WTC11 (cell line): ENCODE measurements around the gene PDSS2. TPM values are rescaled to one million over a fixed set of nuclear protein-coding genes. Genes with fewer than 3 reads are reported as not detected.
"Not testable (repeated sequence)": the region's sequence is repeated elsewhere in the genome, so short reads cannot be mapped to it uniquely, and the experiment has no call there.

Experiments used
- ATAC-seq: fragments of 200-7000 bp; cut with Tn5 transposase; 2 replicates; pipeline ENCODE4 v1.10.0; 2021; ENCODE audit warnings: mild to moderate bottlenecking, moderate library complexity
- CTCF ChIA-PET: fragments of 300-600 bp; sonication (Branson Sonifier 250); formaldehyde crosslinking; loops from one replicate; lab custom pipeline; 2021; ENCODE audit warnings: antibody characterized with exemption; lab: Charles Lee
- POLR2A ChIA-PET: fragments of 350-600 bp; sonication (Branson Sonifier 250); formaldehyde crosslinking; loops from one replicate; lab custom pipeline; 2021; ENCODE audit warnings: antibody characterized with exemption; lab: Charles Lee
- DNase-seq: peaks from one replicate; pipeline ENCODE4 v3.0.0; 2021; ENCODE audit warnings: low spot score
- H3K27ac Mint-ChIP-seq: 2 replicates; pipeline ENCODE4 v1.8.0; 2021; ENCODE audit warnings: mixed read lengths
- H3K27me3 Mint-ChIP-seq: 2 replicates; pipeline ENCODE4 v1.8.0; 2021; ENCODE audit warnings: low read depth, mild to moderate bottlenecking, moderate library complexity, mixed read lengths
- H3K36me3 Mint-ChIP-seq: 2 replicates; pipeline ENCODE4 v1.8.0; 2021; ENCODE audit warnings: mixed read lengths
- H3K4me1 Mint-ChIP-seq: 2 replicates; pipeline ENCODE4 v1.8.0; 2022; ENCODE audit warnings: mixed read lengths
- H3K4me3 Mint-ChIP-seq: 2 replicates; pipeline ENCODE4 v1.8.0; 2021; ENCODE audit warnings: mild to moderate bottlenecking, moderate library complexity, mixed read lengths
- H3K9me3 Mint-ChIP-seq: 2 replicates; pipeline ENCODE4 v1.8.0; 2021; ENCODE audit warnings: mixed read lengths
- ATF2 ChIP-seq: sonication (generic); formaldehyde crosslinking; IDR thresholded peaks from 2 replicates; pipeline ENCODE4 v1.8.1; 2022; ENCODE audit warnings: low read depth, missing genetic modification reagents, borderline replicate concordance
- ATF3 ChIP-seq: sonication (generic); formaldehyde crosslinking; conservative IDR thresholded peaks from 2 replicates; pipeline ENCODE4 v1.8.1; 2022; ENCODE audit warnings: mild to moderate bottlenecking, missing genetic modification reagents
- ERG ChIP-seq: fragments of 250-450 bp; sonication (Bioruptor Pico); IDR thresholded peaks from 2 replicates; pipeline ENCODE4 v1.8.0; 2021; ENCODE audit warnings: mild to moderate bottlenecking
- FOXJ3 ChIP-seq: sonication (generic); formaldehyde crosslinking; IDR thresholded peaks from 2 replicates; pipeline ENCODE4 v1.9.0; 2021; ENCODE audit warnings: missing genetic modification reagents, mild to moderate bottlenecking, borderline replicate concordance
- FOXK1 ChIP-seq: sonication (generic); formaldehyde crosslinking; IDR thresholded peaks from 2 replicates; pipeline ENCODE4 v1.8.0; 2022; ENCODE audit warnings: mild to moderate bottlenecking, moderate library complexity, missing genetic modification reagents
- FOXP4 ChIP-seq: sonication (generic); formaldehyde crosslinking; IDR thresholded peaks from 2 replicates; pipeline ENCODE4 v1.8.0; 2022; ENCODE audit warnings: mild to moderate bottlenecking, missing genetic modification reagents
- MAX ChIP-seq: sonication (generic); formaldehyde crosslinking; IDR thresholded peaks from 2 replicates; pipeline ENCODE4 v1.8.0; 2022; ENCODE audit warnings: mild to moderate bottlenecking, missing genetic modification reagents
- PRRX2 ChIP-seq: fragments of 250-450 bp; sonication (Bioruptor Pico); IDR thresholded peaks from 2 replicates; pipeline ENCODE4 v1.8.0; 2021; ENCODE audit warnings: mild to moderate bottlenecking
- SMAD3 ChIP-seq: sonication (generic); formaldehyde crosslinking; IDR thresholded peaks from 2 replicates; pipeline ENCODE4 v1.8.0; 2022; ENCODE audit warnings: missing genetic modification reagents, mild to moderate bottlenecking, borderline replicate concordance
- SP1 ChIP-seq: sonication (generic); formaldehyde crosslinking; conservative IDR thresholded peaks from 2 replicates; pipeline ENCODE4 v1.8.1; 2022; ENCODE audit warnings: missing genetic modification reagents
- STAT6 ChIP-seq: sonication (generic); formaldehyde crosslinking; conservative IDR thresholded peaks from 2 replicates; pipeline ENCODE4 v1.8.1; 2023; ENCODE audit warnings: mild to moderate bottlenecking, low read depth, missing genetic modification reagents, moderate library complexity
- ZNF219 ChIP-seq: sonication (generic); formaldehyde crosslinking; IDR thresholded peaks from 2 replicates; pipeline ENCODE4 v1.8.0; 2023; ENCODE audit warnings: missing genetic modification reagents, mild to moderate bottlenecking, borderline replicate concordance
- total RNA-seq: library from RNA; stranded (reverse); gene quantifications from 3 replicates; pipeline ENCODE4 v1.2.3, GENCODE V29; 2021

The PDSS2 gene
- total RNA-seq, 1 experiment from 2014 or later: 18.3 TPM

- TF ChIP-seq ATF2 (CRISPR knock-in tag) (no peak), FOXK1 (CRISPR knock-in tag) (no peak), PRRX2 (CRISPR knock-in tag) (no peak), SMAD3 (CRISPR knock-in tag) (no peak), ERG (CRISPR knock-in tag) (no peak), STAT6 (CRISPR knock-in tag) (no peak), ATF3 (CRISPR knock-in tag) (no peak), FOXP4 (no peak)
These were observed 19.8 kb upstream of the PDSS2 start (continued) for GRCh38 chr6:107479089-107479690.

- CTCF ChIA-PET, H3K27me3 Mint-ChIP-seq, DNase-seq, ATAC-seq, H3K36me3 Mint-ChIP-seq, H3K27ac Mint-ChIP-seq, H3K4me3 Mint-ChIP-seq, H3K9me3 Mint-ChIP-seq, POLR2A ChIA-PET: not testable (repeated sequence)
- H3K4me1 Mint-ChIP-seq: peaks cover 11% of the 10 kb centered on the region
These were observed 16.5 kb upstream of the PDSS2 start for GRCh38 chr6:107475826-107476225.

GRCh38 chr6:107475360-107475759, 16.0 kb upstream of the PDSS2 start:
- CTCF ChIA-PET, ATAC-seq: not testable (repeated sequence)

GRCh38 chr6:107473660-107474059, 14.3 kb upstream of the PDSS2 start:
- CTCF ChIA-PET: interaction anchor here (0.7 to 1.2 kb wide), 2 partner anchors 15 to 182 kb away, joined by 3 to 5 read pairs; no protein-coding TSS in a partner anchor

More at GRCh38 chr6:107475360-107475759, 16.0 kb upstream of the PDSS2 start:
- H3K4me1 Mint-ChIP-seq: peaks cover 11% of the 10 kb centered on the region
- H3K36me3 Mint-ChIP-seq, DNase-seq, H3K4me3 Mint-ChIP-seq, POLR2A ChIA-PET, H3K27me3 Mint-ChIP-seq, H3K9me3 Mint-ChIP-seq, H3K27ac Mint-ChIP-seq: not testable (repeated sequence)

More at GRCh38 chr6:107473660-107474059, 14.3 kb upstream of the PDSS2 start:
- Mint-ChIP-seq H3K27me3 (no peaks in the 10 kb centered on the region), H3K4me3 (no peak overlapping the region), H3K9me3 (no peaks in the 10 kb centered on the region), H3K4me1 (peaks cover 11% of the 10 kb centered on the region), H3K27ac (no peak overlapping the region), H3K36me3 (no peaks in the 10 kb centered on the region)
- POLR2A ChIA-PET: no interaction called here
- ATAC-seq (peak; percentile 60; the same call in 1 of the 2 replicates), DNase-seq (no peak)
- TF ChIP-seq SP1 (CRISPR knock-in tag) (no peak), ZNF219 (CRISPR knock-in tag) (no peak), FOXJ3 (CRISPR knock-in tag) (no peak), ATF2 (CRISPR knock-in tag) (no peak), MAX (no peak)
